Epithelial cell of prostate (primary cell): Measurements from ENCODE around the gene NOC2L.
A peak's percentile ranks its signal among the peaks of the same experiment; 100 is the strongest.

Experiments
- DNase-seq: peaks from one replicate; pipeline ENCODE4 v3.0.0-alpha.2; 2011; ENCODE audit warnings: low read depth, low spot score
- H3K27ac ChIP-seq: fragments of 450-650 bp; 2 replicates; pipeline ENCODE4 v1.5.1; 2017; ENCODE audit warnings: mild to moderate bottlenecking

Gene NOC2L

GRCh38 chr1:958823-959730 lies at the start of gene NOC2L:
Gene NOC2L, minus strand, starts transcription at chr1:959256. Its CDS starts 16 bp downstream, at chr1:959240.
- DNase-seq = no peak
- H3K27ac ChIP-seq = no peak within 1 kb of the TSS

DNA sequence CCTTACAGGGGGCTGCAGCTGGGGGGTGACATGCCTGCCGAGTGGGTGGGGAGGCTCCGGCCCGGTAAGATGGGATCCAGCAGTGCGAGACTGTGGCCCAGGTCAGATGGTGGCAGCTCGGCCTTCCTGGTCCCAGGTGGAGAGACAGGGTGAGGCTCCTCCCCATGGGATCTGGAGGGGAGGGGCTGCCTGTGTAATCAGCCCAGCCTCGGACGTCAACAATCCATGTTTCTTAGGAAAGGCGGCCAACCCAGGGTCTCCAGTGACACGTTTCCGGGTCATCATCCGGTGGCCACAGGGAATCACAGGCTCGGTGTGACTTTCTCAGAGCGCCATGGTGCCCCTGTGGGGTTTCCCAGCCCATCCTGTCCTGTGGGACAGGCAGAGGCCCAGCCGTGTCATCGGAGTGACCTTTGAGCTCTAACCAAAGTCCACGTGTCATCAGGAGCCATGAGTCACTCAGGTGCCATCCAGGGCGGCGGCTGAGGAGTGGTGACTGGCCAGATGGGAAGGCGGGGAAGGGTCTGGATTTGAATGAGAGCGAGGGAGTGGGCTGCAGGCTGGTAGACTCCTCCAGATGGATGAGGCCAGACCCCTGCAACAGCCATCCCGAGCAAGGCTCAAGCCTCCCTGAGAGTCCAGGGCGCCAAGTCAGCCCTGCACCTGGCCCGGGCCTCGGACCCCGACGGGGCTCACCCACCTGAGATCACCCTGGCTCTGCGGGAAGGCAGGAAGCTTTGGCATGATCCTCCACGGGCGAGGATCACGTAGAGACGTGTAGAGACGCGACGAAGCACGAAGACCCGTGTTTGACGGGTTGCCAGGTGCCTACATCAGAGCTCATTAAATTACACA lies 47.5 kb upstream of the NOC2L start:
- DNase-seq = no peak
- no peak overlapping the region for H3K27ac ChIP-seq

DNA sequence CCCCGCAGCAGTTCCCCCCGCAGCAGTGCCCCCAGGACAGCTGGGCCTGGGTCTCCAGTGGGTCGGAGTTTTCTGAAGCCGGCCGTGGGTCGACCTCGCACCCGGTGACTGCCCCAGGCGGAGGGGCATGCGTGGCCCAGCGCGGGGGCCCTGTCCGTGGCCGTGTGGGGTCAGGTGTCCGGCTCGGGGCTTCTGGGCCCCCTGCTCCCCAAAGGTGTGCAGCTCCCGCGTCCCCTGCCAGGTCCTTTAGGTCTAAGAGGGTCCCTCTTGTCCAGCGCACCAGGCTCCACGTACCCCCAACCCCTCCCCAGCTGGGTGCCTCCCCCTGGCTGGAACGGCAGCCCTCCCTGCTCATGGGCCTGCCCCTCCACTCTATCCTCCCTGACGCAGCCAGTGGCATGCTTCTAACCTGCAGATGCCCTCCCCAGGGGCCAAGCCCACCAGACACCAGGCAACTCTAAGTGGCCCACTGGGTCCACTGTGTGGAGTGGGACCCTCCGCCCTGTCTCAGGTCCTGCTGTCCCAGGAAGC lies 46.8 kb upstream of the NOC2L start:
- no peak overlapping the region for H3K27ac ChIP-seq
- DNase-seq = no peak

GRCh38 chr1:1004780-1005697 lies 46.0 kb upstream of the NOC2L start:
- no peak for DNase-seq
- no peak overlapping the region for H3K27ac ChIP-seq

DNA sequence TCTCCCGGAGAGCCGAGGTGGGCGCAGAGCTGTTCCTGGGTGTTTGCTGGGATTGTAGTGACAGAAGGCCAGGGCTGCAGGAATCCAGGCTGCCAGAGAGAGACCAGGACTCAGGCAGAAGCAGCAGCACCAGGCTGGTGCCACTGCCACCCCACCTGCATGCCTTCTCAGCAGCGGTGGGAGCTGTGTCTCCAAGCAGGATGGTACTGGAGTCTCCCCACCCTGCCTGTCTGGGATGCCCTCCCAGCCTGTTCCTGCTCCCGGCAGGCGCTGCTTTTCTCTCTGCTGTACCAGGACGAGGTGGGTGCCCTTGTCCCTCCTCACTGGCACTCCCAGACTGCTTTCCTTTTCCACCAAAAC lies 45.3 kb upstream of the NOC2L start:
- no peak overlapping the region for H3K27ac ChIP-seq
- DNase-seq = no peak

DNA sequence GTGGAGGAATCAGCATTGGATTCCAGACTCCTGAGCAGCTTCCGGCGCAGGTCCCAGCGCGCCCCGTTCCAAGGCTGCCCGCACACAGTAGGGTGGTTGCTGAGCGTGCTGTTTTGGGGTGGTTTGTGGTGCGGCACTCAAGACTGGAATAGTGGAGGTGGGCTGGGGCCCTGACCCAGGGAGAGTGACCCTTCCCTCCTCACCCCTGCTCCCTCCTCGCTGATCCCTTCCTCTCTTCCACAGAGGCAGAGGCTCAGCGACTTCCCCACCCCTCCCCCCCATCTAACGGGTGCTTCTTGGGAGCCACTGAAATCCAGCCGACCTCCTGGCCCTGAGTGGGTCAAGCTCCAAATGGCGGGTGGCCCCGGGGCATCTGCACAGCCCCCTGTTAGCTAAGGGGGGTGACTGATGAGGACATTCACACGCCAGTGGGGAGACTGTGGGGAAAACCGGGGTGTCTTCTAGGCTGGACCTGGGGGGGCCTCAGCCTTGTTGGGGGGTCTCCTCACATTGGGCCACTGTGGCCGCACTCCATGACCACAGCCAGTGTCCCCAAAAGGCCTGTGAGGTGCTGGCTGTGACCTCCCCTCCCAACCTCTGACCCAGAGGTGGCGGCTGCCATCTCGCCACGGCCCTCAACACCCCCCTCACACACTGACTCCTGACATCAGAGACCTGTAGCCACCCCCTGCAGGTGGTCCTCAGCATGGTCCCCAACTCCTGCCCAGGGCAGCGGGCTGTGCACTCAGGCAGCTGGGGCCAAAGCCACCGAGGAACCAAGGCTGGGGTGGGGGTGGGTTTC lies 44.8 kb upstream of the NOC2L start:
- no peak overlapping the region for H3K27ac ChIP-seq
- DNase-seq = no peak

DNA sequence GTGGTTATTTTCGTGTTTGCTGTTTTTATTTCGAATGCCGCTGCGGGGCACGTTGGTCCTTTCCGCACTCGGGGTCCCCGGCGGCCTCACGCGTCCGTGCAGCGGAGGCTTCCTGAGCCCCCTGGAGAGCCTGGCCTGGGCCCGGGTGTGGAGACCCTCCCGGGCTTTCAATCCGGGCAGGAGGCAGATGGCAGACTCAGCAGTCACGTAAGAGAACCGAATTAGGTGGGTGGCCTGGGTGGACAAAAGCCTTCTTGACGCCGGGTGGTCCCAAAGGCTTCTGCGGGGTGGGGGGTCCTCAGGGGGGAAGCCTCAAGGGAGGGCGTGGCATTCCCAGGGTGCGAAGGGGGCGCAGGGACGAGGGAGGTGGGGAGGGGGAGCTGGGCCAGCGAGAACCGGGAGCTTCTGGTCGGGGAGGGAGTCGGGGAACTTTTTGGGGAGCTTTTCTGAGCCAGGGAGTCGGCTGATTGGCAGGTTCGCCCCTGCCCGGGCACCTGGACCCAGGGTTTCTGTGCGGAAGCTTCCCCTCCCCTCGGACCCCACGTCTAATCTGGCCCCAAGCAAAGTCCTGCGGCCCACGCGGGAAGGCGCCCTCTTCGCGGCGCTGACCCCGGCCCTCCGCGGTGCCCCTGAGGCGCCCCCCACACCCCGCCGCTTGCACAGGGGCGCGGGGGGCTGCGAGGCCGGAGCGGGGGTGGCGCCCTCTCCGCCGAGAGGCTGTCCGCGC lies 42.2 kb upstream of the NOC2L start:
- DNase-seq = no peak
- H3K27ac ChIP-seq = peak overlapping the region; percentile 79

- peak overlapping the region; percentile 79 for H3K27ac ChIP-seq
- DNase-seq = no peak
These were observed 41.5 kb upstream of the NOC2L start for GRCh38 chr1:1000357-1001056.

DNA sequence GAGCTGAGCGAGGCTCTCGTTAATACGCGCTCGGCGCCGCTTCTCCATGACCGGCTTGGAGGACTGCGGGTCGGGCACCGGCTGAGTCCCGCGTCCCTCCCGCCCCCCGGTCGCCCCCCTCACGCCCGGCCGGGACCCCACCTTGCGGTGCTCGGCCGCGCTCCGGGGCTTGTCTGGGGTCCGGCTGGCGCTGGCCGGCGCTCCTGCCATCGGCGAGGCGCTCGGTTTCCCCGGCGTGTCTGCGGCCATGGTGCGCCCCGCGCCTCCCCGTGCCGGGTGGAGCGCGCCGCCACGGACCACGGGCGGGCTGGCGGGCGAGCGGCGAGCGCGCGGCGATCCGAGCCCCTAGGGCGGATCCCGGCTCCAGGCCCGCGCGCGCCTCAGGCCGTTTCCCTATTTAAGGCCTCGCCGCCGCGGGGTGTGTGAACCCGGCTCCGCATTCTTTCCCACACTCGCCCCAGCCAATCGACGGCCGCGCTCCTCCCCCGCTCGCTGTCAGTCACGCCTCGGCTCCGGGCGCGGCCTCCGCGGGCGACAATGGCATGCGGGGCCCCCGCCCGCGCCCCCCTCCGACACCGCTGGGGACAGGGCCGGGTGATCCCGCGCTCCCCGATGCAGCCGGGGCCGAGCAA lies 40.8 kb upstream of the NOC2L start, which contains the start of gene HES4:
Gene HES4 (minus strand): TSS at position 373 of the 632 bp plus-strand sequence. CDS start 124 bp downstream, at position 249.
- peak within 1 kb of the TSS; percentile 79 for H3K27ac ChIP-seq
- peak; percentile 64 for DNase-seq

DNA sequence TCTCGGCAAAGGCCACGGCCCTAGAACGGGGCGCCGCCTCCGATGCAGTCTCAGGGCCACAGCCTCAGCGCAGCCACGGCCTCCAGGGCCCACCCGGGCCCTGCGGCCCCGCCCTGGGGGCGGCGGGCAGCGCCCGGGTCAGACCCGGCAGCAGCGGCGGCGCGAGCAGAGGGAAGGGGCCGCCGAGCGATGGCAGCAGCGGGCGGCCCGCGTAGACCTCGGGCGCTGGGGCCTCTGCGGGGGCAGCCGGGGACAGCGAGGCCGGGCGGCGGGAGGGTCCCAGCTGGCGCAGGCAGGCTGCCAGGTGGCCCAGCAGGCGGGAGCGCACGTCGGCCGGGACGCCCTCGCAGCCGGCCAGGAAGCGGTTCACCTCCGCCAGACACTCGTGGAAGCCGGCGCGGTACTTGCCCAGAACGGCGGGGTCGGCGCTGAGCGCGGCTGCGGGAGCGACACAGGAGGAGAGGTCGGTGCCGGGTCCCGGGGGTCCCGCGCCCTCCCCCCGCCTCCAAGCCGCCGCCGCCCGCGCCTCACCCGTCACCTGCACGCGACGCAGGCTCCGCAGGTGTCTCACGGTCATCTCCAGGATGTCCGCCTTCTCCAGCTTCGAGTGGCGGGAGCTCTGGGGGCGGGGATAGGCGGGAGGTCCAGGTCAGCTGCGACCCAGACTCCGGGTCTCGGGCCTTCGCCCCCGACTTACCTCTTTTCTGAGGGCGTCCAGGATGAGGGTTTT lies 40.1 kb upstream of the NOC2L start:
- peak overlapping the region; percentile 79 for H3K27ac ChIP-seq
- no peak for DNase-seq

DNA sequence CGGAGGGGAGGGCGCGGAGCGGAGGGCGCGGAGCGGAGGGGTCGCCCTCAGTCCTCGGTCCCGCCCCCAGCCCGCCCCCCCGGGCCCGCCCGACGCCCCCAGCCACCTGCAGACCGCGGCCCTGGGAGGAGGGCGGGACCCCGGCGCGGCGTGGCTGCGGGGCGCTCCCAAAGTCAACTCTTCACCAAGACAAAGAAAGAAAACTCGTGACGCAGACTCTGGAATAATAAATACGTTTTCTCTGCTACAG lies 39.6 kb upstream of the NOC2L start:
- H3K27ac ChIP-seq = no peak overlapping the region
- DNase-seq = no peak

GRCh38 chr1:997993-998744 lies 39.1 kb upstream of the NOC2L start:
- H3K27ac ChIP-seq = no peak overlapping the region
- no peak for DNase-seq

DNA sequence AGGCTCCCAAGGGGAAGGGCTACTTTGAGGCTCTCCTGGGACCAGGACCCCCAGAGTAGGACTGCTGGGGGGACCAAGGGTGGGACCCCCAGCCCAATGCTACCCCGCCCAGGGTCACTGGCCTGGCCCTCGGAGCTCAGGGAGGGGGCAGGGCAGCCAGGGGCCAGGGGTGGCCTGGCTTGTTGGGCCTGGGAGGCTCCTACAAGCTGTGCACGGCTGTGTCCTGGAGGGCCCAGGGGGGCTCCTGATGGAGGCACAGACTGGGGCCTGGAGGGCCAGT lies 38.6 kb upstream of the NOC2L start:
- H3K27ac ChIP-seq = no peak overlapping the region
- DNase-seq = no peak

DNA sequence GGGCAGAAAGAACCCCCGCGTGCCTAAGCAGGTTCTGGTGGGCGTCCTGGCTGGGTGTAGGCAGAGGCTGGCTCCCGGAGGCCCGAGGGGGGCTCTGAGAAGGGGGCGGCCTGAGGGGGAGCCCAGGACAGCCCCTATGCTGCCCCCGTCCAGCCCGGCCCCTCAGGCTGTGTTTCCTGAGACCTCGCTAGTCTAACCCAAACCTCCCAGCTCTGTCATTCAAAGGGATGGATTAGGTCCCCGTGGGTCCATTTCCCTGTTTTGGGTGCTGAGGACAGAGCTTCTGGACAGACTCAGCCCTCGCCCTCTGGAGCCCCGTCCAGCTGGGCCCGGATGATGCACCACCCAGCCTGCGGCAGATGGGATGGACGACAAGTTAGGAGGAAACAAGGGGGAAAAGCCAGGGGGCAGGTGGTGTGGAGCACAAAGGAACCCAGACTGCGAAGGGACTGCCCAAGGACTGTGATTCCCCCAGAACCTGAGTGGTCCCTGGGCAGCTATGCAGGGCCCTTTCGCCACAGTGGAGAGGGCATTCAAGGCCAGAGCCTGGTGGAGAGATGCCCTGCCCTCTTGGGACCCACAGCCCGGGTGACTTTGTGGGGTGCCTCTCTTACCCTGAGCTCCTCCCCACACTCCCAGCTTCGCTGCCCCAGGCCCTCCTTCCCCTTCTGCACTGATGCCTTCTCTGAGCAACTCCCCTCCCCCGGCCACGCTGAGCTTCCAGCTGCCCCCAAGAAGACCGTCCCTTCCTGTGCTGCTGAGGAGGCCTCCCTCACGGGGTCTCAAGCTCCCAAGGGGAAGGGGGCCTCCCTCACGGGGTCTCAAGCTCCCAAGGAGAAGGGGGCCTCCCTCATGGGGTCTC lies 38.0 kb upstream of the NOC2L start:
- no peak for DNase-seq
- no peak overlapping the region for H3K27ac ChIP-seq
